Measurements from ENCODE around the gene SMG7. TPM values are rescaled to one million over a fixed set of nuclear protein-coding genes. Genes with fewer than 3 reads are reported as not detected.

SMG7 gene
- total RNA-seq, 1 donor from 2014 or later: 7.0 TPM

GRCh38 chr1:183520379-183520778 lies 48.1 kb downstream of the SMG7 start:
- no peak for DNase-seq (ENCODE audit: low read depth)
- no peak for TF ChIP-seq CTCF (conservative IDR thresholded peaks at IDR 0.05; ENCODE audit: low read depth, low read length)
- no peak overlapping the region for H3K4me3 ChIP-seq (ENCODE audit: low read depth, low read length)

GRCh38 chr1:183522104-183522503 lies 49.8 kb downstream of the SMG7 start:
- no peak overlapping the region for H3K4me3 ChIP-seq (ENCODE audit: low read depth, low read length)
- no peak for TF ChIP-seq CTCF (conservative IDR thresholded peaks at IDR 0.05; ENCODE audit: low read depth, low read length)
- no peak for DNase-seq (ENCODE audit: low read depth)

- DNase-seq (ENCODE audit: low read depth): no peak
- no peak overlapping the region for H3K4me3 ChIP-seq (ENCODE audit: low read depth, low read length)
- TF ChIP-seq CTCF (conservative IDR thresholded peaks at IDR 0.05; ENCODE audit: low read depth, low read length): no peak
Observed at GRCh38 chr1:183528577-183528976, 56.3 kb downstream of the SMG7 start.

GRCh38 chr1:183533617-183534174 lies 61.4 kb downstream of the SMG7 start:
- H3K4me3 ChIP-seq (ENCODE audit: low read depth, low read length): no peak overlapping the region
- TF ChIP-seq CTCF (conservative IDR thresholded peaks at IDR 0.05; ENCODE audit: low read depth, low read length): no peak
- DNase-seq (ENCODE audit: low read depth): no peak

- TF ChIP-seq CTCF (conservative IDR thresholded peaks at IDR 0.05; ENCODE audit: low read depth, low read length): no peak
- no peak for DNase-seq (ENCODE audit: low read depth)
- no peak overlapping the region for H3K4me3 ChIP-seq (ENCODE audit: low read depth, low read length)
Observed at GRCh38 chr1:183537405-183537804, 65.1 kb downstream of the SMG7 start.

- H3K4me3 ChIP-seq (ENCODE audit: low read depth, low read length): no peak overlapping the region
- DNase-seq (ENCODE audit: low read depth): no peak
- TF ChIP-seq CTCF (conservative IDR thresholded peaks at IDR 0.05; ENCODE audit: low read depth, low read length): peak; percentile 83
Observed at GRCh38 chr1:183543619-183544204, 71.4 kb downstream of the SMG7 start.
